Endothelial cell (in vitro differentiated cells): ENCODE data around the gene PINK1. TPM values are rescaled to one million over a fixed set of nuclear protein-coding genes. Genes with fewer than 3 reads are reported as not detected.

Source experiments
- DNase-seq: peaks from one replicate; pipeline ENCODE4 v3.0.0; 2021; ENCODE audit warnings: low spot score
- H3K27ac Mint-ChIP-seq: one replicate; pipeline ENCODE4 v1.8.0; 2021; ENCODE audit warnings: mixed read lengths, inconsistent platforms; ENCODE audit not compliant: unreplicated experiment
- H3K27me3 Mint-ChIP-seq: one replicate; pipeline ENCODE4 v1.8.0; 2021; ENCODE audit warnings: mild to moderate bottlenecking, moderate library complexity, mixed read lengths, inconsistent platforms; ENCODE audit not compliant: unreplicated experiment
- H3K36me3 Mint-ChIP-seq: one replicate; pipeline ENCODE4 v1.8.0; 2021; ENCODE audit warnings: mild to moderate bottlenecking, low read depth, mixed read lengths, inconsistent platforms; ENCODE audit not compliant: unreplicated experiment
- H3K4me1 Mint-ChIP-seq: one replicate; pipeline ENCODE4 v1.8.0; 2021; ENCODE audit warnings: mild to moderate bottlenecking, mixed read lengths, inconsistent platforms; ENCODE audit not compliant: unreplicated experiment
- H3K4me3 Mint-ChIP-seq: one replicate; pipeline ENCODE4 v1.8.0; 2021; ENCODE audit warnings: mild to moderate bottlenecking, mixed read lengths, inconsistent platforms; ENCODE audit not compliant: unreplicated experiment
- H3K9me3 Mint-ChIP-seq: one replicate; pipeline ENCODE4 v1.8.0; 2021; ENCODE audit warnings: mixed read lengths, inconsistent platforms; ENCODE audit not compliant: unreplicated experiment
- total RNA-seq: library from RNA; stranded (reverse); fragmentation: NEBNext Ultra II Directional; extraction: Animal tissue kit (Norgen Biotek cat#: 25700); gene quantifications from one replicate; pipeline ENCODE4 v1.2.1, GENCODE V29; 2021; ENCODE audit not compliant: unreplicated experiment
- TF ChIP-seq, protein P1 (sequence below): fragments of 200-600 bp; sonication (generic); IDR thresholded peaks from one replicate; pipeline ENCODE4 v1.5.0; 2021; ENCODE audit warnings: antibody characterized with exemption; ENCODE audit not compliant: unreplicated experiment

Gene PINK1
- total RNA-seq, 1 donor from 2014 or later = 40.0 TPM

DNA sequence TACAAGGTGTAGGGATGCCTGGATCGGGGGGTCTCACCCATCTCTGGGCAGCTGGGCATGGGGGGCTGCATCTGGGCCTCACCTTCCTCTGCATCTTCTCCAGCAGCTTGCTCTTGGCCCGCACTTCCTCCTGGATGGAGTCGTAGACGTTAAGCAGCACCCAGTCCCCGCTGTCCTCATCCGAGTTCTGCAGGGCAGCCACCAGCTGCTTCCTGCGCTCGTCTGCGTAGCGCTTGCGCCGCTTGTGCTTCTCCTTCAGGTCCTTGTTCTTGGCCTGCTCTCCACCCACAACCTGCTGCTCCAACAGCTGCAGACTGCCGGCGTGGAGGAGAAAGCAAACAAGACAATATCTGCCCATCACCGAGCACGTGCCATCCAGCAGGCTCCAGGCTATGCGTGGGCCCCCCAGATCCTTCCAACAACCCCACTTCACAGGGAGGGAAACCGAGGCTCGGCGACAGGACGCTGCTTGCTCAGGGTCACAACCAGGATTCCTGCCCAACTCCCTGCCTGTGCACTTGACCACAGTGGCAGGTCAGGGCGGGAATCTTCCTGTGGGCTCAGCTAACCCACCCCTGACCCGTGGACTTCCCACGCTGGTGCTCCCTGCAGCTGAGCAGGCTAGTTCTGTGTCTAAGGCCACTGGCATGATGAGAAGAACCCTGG lies 49.4 kb downstream of the PINK1 start:
- DNase-seq = no peak
- Mint-ChIP-seq H3K9me3 (no peaks in the 10 kb centered on the region), H3K4me1 (peaks cover 11% of the 10 kb centered on the region), H3K27me3 (peaks cover 11% of the 10 kb centered on the region), H3K4me3 (no peak overlapping the region), H3K36me3 (peaks cover 9% of the 10 kb centered on the region), H3K27ac (no peak overlapping the region)
- TF ChIP-seq, protein P1, sequence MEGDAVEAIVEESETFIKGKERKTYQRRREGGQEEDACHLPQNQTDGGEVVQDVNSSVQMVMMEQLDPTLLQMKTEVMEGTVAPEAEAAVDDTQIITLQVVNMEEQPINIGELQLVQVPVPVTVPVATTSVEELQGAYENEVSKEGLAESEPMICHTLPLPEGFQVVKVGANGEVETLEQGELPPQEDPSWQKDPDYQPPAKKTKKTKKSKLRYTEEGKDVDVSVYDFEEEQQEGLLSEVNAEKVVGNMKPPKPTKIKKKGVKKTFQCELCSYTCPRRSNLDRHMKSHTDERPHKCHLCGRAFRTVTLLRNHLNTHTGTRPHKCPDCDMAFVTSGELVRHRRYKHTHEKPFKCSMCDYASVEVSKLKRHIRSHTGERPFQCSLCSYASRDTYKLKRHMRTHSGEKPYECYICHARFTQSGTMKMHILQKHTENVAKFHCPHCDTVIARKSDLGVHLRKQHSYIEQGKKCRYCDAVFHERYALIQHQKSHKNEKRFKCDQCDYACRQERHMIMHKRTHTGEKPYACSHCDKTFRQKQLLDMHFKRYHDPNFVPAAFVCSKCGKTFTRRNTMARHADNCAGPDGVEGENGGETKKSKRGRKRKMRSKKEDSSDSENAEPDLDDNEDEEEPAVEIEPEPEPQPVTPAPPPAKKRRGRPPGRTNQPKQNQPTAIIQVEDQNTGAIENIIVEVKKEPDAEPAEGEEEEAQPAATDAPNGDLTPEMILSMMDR = no peak

DNA sequence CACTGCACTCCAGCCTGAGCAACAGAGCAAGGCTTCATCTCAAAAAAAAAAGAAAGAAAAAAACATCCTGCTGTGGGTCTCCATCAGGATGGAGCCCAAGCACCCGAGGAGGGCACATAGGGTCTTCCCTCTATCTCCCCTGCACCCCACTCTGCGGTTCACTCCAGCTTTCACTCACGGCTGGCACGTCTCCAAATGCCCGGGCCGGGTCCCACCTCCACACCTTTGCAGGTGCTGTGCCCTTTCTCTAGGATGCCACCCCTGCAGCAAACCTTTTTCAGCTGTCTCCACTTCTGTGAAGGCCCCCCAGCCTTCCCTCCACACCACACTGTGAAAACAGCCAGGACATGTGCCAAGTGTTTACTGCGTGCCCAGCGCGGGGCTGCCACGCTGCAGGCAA lies 50.4 kb downstream of the PINK1 start:
- Mint-ChIP-seq H3K4me3 (no peak overlapping the region), H3K4me1 (peaks cover 11% of the 10 kb centered on the region), H3K27ac (no peak overlapping the region), H3K27me3 (peaks cover 10% of the 10 kb centered on the region), H3K36me3 (peaks cover 9% of the 10 kb centered on the region), H3K9me3 (no peaks in the 10 kb centered on the region)
- no peak for DNase-seq
- TF ChIP-seq, protein P1 = no peak

DNA sequence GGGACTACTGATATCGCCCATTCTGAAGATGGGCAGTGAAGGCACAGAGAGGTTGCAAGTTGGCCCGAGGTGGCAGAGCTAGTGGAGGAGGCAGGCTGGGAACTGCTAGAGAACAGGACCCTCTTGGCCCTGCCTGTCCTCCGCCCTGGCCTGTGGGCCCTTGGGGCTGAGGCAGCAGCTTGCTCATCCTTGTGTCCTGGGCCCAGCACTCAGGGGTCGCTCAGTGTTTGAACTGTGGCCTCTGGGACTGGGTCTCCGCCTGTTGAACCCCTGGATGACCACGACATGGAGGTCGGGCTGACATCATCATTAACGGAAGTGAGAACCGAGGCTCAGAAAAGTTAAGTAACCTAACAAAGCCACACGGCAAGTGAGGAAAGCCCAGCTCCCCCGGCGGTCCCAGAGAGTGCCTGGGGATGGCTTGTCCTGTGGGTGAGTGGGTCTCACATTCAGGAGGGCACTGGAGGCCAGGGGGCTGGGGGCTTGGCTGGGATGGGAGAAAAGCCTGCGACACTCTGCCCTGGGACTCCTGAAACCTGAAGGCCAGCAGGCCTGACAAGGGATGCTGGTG lies 50.9 kb downstream of the PINK1 start:
- TF ChIP-seq, protein P1 = no peak
- H3K9me3 Mint-ChIP-seq = no peaks in the 10 kb centered on the region
- H3K4me1 Mint-ChIP-seq = peaks cover 11% of the 10 kb centered on the region
- no peak overlapping the region for H3K4me3 Mint-ChIP-seq
- no peak overlapping the region for H3K27ac Mint-ChIP-seq
- peaks cover 9% of the 10 kb centered on the region for H3K36me3 Mint-ChIP-seq
- no peak for DNase-seq
- peaks cover 10% of the 10 kb centered on the region for H3K27me3 Mint-ChIP-seq

DNA sequence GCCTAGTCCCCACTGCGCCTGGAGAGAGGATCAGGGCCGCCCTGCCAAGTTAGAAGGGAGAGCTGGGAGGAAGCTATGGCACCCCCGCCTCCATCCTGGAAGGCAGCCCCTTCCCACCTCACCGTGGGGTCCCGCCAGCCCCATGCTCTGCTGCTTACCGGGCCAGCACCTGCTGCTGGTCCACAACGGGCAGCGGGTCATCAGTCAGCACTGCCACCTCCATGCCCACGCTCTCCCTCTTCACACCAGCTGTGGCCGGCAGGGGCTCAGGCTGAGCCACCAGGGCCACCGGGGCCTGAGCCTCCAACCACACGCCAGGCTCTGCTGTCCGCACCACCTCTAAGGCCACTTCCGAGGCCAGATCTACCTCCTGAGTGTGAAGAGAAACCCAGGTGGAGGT lies 51.4 kb downstream of the PINK1 start:
- TF ChIP-seq, protein P1 = no peak
- no peak overlapping the region for H3K27ac Mint-ChIP-seq
- H3K4me1 Mint-ChIP-seq = peaks cover 11% of the 10 kb centered on the region
- peaks cover 10% of the 10 kb centered on the region for H3K27me3 Mint-ChIP-seq
- no peak for DNase-seq
- no peak overlapping the region for H3K4me3 Mint-ChIP-seq
- H3K36me3 Mint-ChIP-seq = peaks cover 9% of the 10 kb centered on the region
- H3K9me3 Mint-ChIP-seq = no peaks in the 10 kb centered on the region

DNA sequence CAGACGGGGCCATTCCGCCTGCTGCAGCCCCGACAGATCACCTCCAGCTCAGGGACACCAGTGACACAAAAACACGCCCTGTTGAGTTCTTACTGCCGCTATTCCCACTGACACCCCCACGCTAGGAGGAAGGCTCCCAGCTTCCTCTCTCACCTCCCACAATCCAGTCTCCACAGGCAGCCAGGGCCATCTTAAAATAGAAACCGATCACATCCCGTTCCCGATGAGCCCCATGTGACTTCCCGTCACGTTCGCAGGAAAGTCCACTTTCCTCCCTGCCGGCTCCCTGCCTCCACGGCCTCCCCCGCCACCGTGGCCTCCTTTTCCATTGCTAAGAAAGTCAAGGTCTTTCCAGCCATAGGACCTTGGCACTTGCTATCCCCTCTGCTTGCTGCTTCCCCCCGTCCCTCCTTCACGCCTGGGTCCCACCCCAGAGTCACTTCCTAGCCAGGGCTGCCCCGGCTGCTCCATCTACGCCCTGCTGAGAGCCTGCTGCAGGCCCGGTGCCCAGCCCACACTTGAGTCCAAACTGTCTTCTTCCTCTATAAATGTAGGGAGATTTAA lies 51.9 kb downstream of the PINK1 start:
- peak overlapping the region; percentile 78 for H3K27ac Mint-ChIP-seq

More for the DNA sequence above, 51.9 kb downstream of the PINK1 start:
- Mint-ChIP-seq H3K4me1 (peaks cover 11% of the 10 kb centered on the region), H3K9me3 (no peaks in the 10 kb centered on the region), H3K27me3 (peaks cover 10% of the 10 kb centered on the region), H3K36me3 (peaks cover 9% of the 10 kb centered on the region), H3K4me3 (no peak overlapping the region)
- no peak for DNase-seq
- TF ChIP-seq, protein P1 = no peak
